HepG2 (cell line): ENCODE data around the gene DNAJC5. TPM values are rescaled to one million over a fixed set of nuclear protein-coding genes. Genes with fewer than 3 reads are reported as not detected.

ENCODE experiments used
- HDAC1 ChIP-seq: sonication (generic); formaldehyde crosslinking; IDR thresholded peaks from 2 replicates; pipeline ENCODE4 v1.5.1; 2020; ENCODE audit warnings: mild to moderate bottlenecking, missing genetic modification reagents
- IKZF1 ChIP-seq: fragments of 450-650 bp; IDR thresholded peaks from 2 replicates; pipeline ENCODE4 v1.7.1; 2016
- MTA1 ChIP-seq: sonication (generic); formaldehyde crosslinking; IDR thresholded peaks from 2 replicates; pipeline ENCODE4 v1.4.0; 2020; ENCODE audit warnings: missing genetic modification reagents, mild to moderate bottlenecking, borderline replicate concordance
- SRSF1 ChIP-seq: fragments of 200-400 bp; formaldehyde crosslinking; optimal IDR thresholded peaks from 2 replicates; pipeline ENCODE3; 2017; ENCODE audit warnings: mild to moderate bottlenecking, low read depth, low read length, moderate library complexity
- ZNF296 ChIP-seq: sonication (generic); formaldehyde crosslinking; conservative IDR thresholded peaks from 2 replicates; pipeline ENCODE4 v1.5.0; 2020; ENCODE audit warnings: mild to moderate bottlenecking, missing genetic modification reagents
- ZNF337 ChIP-seq: sonication (generic); formaldehyde crosslinking; IDR thresholded peaks from 2 replicates; pipeline ENCODE4 v1.5.1; 2020; ENCODE audit warnings: missing genetic modification reagents, low read depth, mild to moderate bottlenecking, borderline replicate concordance
- ZNF7 ChIP-seq: IDR thresholded peaks from 2 replicates; pipeline ENCODE4 v1.6.1; 2016; ENCODE audit warnings: missing biosample characterization, missing genetic modification reagents
- ZNF749 ChIP-seq: sonication (generic); formaldehyde crosslinking; IDR thresholded peaks from 2 replicates; pipeline ENCODE4 v1.8.0; 2022; ENCODE audit warnings: mild to moderate bottlenecking, missing genetic modification reagents, moderate library complexity, borderline replicate concordance
- polyA plus RNA-seq, 8 experiments: library from polyadenylated mRNA; depleted of rRNA in 3 of 8; stranded (reverse) in 7 of 8; unstranded in 1 of 8; fragments of >200 nt; fragmentation: Illumina TruSeq in 4 of 8; extraction: Trizol in 4 of 8; gene quantifications; 2 replicates each; pipeline versions ENCODE4 v1.2.1 to v1.2.3, GENCODE V29; 2011 to 2016; ENCODE audit warnings: low read depth in 4 of 8, missing spikeins in 1 of 8, mixed read lengths in 1 of 8; ENCODE audit not compliant: insufficient read depth in 1 of 8
- total RNA-seq, 5 experiments: library from RNA; depleted of rRNA; stranded (reverse); fragments of >200 nt; fragmentation: Illumina TruSeq; extraction: Trizol; gene quantifications; 2 replicates each; pipeline ENCODE4 v1.2.3, GENCODE V29; 2016; ENCODE audit warnings: low read depth in 1 of 5
- TF ChIP-seq, protein P1 (sequence below): IDR thresholded peaks from 2 replicates; pipeline ENCODE4 v1.4.0; 2020; ENCODE audit warnings: mild to moderate bottlenecking, missing genetic modification reagents
- TF ChIP-seq, protein P2 (sequence below): sonication (generic); formaldehyde crosslinking; conservative IDR thresholded peaks from 2 replicates; pipeline ENCODE4 v1.8.0; 2022; ENCODE audit warnings: mild to moderate bottlenecking, moderate library complexity, missing genetic modification reagents
- TF ChIP-seq, protein P3 (sequence below): sonication (generic); formaldehyde crosslinking; IDR thresholded peaks from one replicate; pipeline ENCODE4 v1.5.1; 2020; ENCODE audit warnings: mild to moderate bottlenecking, missing genetic modification reagents; ENCODE audit errors: not compliant biosample characterization
- TF ChIP-seq, protein P4 (sequence below): sonication (generic); formaldehyde crosslinking; IDR thresholded peaks from 2 replicates; pipeline ENCODE4 v1.9.0; 2022; ENCODE audit warnings: low read depth, missing genetic modification reagents

DNAJC5 gene
- total and polyA plus RNA-seq, 2 of the 13 experiments (the other 11 are each of a cell fraction or from before 2014, with no cell fraction given): 42.8 to 64.5 TPM

DNA sequence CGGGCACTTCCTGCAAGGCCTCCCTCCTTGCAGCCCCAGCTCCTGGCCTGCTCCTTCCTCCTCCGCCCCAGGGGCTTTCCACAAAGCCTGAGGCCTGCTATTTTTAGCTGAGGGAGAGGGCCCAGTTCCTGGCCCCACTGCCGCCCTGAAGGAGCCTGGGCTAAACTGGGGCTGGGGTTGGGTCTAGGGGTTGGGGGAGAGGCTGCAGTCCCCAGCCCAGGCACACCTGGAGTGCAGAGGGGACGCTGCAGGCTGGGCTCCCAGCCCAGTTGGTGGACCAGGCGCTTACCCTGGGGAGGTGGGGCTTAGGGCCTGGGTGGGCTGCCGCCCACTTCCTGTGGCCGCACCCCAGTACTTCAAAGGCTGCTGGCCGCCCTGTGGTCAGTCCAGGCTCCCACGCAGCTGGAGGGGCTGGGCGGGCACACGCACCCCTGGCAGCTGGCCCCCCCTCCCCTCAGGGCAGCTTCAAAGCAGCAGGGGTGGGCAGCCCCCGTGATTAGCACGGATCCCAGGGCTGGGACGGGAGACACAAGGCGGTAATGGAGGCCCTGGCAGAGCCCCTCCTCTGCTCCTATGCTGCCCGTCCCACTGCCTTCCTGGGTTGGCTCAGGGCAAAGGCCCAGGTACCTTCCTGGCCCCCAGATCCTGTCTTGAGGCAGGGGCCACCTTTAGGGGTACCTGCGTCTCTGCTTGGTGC, 40.7 kb upstream of the DNAJC5 start (continued):
- TF ChIP-seq, protein P1, sequence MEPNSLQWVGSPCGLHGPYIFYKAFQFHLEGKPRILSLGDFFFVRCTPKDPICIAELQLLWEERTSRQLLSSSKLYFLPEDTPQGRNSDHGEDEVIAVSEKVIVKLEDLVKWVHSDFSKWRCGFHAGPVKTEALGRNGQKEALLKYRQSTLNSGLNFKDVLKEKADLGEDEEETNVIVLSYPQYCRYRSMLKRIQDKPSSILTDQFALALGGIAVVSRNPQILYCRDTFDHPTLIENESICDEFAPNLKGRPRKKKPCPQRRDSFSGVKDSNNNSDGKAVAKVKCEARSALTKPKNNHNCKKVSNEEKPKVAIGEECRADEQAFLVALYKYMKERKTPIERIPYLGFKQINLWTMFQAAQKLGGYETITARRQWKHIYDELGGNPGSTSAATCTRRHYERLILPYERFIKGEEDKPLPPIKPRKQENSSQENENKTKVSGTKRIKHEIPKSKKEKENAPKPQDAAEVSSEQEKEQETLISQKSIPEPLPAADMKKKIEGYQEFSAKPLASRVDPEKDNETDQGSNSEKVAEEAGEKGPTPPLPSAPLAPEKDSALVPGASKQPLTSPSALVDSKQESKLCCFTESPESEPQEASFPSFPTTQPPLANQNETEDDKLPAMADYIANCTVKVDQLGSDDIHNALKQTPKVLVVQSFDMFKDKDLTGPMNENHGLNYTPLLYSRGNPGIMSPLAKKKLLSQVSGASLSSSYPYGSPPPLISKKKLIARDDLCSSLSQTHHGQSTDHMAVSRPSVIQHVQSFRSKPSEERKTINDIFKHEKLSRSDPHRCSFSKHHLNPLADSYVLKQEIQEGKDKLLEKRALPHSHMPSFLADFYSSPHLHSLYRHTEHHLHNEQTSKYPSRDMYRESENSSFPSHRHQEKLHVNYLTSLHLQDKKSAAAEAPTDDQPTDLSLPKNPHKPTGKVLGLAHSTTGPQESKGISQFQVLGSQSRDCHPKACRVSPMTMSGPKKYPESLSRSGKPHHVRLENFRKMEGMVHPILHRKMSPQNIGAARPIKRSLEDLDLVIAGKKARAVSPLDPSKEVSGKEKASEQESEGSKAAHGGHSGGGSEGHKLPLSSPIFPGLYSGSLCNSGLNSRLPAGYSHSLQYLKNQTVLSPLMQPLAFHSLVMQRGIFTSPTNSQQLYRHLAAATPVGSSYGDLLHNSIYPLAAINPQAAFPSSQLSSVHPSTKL: peak; percentile 50; the same call in 1 of the 2 replicates
- TF ChIP-seq ZNF749 (CRISPR knock-in tag): 0 out of 2 replicates have a peak, but pooled peaks have one; percentile 70
- no peak for TF ChIP-seq ZNF7
- no peak for TF ChIP-seq ZNF296 (CRISPR knock-in tag)
- peak; percentile 47; the same call in 1 of the 2 replicates for TF ChIP-seq MTA1 (CRISPR knock-in tag)
- TF ChIP-seq, protein P2, sequence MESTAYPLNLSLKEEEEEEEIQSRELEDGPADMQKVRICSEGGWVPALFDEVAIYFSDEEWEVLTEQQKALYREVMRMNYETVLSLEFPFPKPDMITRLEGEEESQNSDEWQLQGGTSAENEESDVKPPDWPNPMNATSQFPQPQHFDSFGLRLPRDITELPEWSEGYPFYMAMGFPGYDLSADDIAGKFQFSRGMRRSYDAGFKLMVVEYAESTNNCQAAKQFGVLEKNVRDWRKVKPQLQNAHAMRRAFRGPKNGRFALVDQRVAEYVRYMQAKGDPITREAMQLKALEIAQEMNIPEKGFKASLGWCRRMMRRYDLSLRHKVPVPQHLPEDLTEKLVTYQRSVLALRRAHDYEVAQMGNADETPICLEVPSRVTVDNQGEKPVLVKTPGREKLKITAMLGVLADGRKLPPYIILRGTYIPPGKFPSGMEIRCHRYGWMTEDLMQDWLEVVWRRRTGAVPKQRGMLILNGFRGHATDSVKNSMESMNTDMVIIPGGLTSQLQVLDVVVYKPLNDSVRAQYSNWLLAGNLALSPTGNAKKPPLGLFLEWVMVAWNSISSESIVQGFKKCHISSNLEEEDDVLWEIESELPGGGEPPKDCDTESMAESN: 0 out of 2 replicates have a peak, but pooled peaks have one; percentile 40
- TF ChIP-seq, protein P3, sequence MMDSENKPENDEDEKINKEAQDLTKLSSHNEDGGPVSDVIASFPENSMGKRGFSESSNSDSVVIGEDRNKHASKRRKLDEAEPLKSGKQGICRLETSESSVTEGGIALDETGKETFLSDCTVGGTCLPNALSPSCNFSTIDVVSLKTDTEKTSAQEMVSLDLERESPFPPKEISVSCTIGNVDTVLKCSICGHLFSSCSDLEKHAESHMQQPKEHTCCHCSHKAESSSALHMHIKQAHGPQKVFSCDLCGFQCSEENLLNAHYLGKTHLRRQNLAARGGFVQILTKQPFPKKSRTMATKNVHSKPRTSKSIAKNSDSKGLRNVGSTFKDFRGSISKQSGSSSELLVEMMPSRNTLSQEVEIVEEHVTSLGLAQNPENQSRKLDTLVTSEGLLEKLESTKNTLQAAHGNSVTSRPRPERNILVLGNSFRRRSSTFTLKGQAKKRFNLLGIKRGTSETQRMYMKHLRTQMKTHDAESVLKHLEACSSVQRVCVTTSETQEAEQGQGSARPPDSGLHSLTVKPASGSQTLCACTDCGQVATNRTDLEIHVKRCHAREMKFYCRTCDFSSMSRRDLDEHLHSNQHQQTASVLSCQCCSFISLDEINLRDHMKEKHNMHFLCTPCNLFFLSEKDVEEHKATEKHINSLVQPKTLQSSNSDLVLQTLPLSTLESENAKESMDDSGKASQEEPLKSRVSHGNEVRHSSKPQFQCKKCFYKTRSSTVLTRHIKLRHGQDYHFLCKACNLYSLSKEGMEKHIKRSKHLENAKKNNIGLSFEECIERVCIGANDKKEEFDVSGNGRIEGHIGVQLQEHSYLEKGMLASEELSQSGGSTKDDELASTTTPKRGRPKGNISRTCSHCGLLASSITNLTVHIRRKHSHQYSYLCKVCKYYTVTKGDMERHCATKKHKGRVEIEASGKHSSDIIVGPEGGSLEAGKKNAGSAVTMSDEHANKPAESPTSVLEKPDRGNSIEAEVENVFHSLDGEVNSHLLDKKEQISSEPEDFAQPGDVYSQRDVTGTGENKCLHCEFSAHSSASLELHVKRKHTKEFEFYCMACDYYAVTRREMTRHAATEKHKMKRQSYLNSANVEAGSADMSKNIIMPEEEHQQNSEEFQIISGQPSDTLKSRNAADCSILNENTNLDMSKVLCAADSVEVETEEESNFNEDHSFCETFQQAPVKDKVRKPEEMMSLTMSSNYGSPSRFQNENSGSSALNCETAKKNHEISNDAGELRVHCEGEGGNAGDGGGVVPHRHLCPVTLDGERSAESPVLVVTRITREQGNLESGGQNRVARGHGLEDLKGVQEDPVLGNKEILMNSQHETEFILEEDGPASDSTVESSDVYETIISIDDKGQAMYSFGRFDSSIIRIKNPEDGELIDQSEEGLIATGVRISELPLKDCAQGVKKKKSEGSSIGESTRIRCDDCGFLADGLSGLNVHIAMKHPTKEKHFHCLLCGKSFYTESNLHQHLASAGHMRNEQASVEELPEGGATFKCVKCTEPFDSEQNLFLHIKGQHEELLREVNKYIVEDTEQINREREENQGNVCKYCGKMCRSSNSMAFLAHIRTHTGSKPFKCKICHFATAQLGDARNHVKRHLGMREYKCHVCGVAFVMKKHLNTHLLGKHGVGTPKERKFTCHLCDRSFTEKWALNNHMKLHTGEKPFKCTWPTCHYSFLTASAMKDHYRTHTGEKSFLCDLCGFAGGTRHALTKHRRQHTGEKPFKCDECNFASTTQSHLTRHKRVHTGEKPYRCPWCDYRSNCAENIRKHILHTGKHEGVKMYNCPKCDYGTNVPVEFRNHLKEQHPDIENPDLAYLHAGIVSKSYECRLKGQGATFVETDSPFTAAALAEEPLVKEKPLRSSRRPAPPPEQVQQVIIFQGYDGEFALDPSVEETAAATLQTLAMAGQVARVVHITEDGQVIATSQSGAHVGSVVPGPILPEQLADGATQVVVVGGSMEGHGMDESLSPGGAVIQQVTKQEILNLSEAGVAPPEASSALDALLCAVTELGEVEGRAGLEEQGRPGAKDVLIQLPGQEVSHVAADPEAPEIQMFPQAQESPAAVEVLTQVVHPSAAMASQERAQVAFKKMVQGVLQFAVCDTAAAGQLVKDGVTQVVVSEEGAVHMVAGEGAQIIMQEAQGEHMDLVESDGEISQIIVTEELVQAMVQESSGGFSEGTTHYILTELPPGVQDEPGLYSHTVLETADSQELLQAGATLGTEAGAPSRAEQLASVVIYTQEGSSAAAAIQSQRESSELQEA (CRISPR knock-in tag): no peak
- peak; percentile 37 for TF ChIP-seq SRSF1
- TF ChIP-seq IKZF1: no peak
- TF ChIP-seq, protein P4, sequence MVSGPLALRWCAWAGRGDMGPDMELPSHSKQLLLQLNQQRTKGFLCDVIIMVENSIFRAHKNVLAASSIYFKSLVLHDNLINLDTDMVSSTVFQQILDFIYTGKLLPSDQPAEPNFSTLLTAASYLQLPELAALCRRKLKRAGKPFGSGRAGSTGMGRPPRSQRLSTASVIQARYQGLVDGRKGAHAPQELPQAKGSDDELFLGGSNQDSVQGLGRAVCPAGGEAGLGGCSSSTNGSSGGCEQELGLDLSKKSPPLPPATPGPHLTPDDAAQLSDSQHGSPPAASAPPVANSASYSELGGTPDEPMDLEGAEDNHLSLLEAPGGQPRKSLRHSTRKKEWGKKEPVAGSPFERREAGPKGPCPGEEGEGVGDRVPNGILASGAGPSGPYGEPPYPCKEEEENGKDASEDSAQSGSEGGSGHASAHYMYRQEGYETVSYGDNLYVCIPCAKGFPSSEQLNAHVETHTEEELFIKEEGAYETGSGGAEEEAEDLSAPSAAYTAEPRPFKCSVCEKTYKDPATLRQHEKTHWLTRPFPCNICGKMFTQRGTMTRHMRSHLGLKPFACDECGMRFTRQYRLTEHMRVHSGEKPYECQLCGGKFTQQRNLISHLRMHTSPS (CRISPR knock-in tag): peak; percentile 87
- peak; percentile 71; the same call in 1 of the 2 replicates for TF ChIP-seq ZNF337 (CRISPR knock-in tag)
- TF ChIP-seq HDAC1: peak; percentile 78
